Measurements from ENCODE around the gene POLA2.
A peak's percentile ranks its signal among the peaks of the same experiment; 100 is the strongest.

POLA2 gene

GRCh38 chr11:65261591-65262380, at the start of gene POLA2:
Gene POLA2 (plus strand): TSS chr11:65261962. CDS start chr11:65262293, 331 bp downstream.
- Histone ChIP-seq H3K4me1 (ENCODE audit: control insufficient read depth in 5 of 5, insufficient read depth in 5 of 5, low read length in 5 of 5) (peaks cover 8 to 21% (median 17%) of the 10 kb centered on the region in 5 donors), H3K27ac (ENCODE audit: low read depth, low read length) (peak within 1 kb of the TSS; percentile 90), H3K27me3 (ENCODE audit: control insufficient read depth in 5 of 5, insufficient read depth in 4 of 5, low read length in 5 of 5) (no peaks in the 10 kb centered on the region), H3K4me3 (ENCODE audit: low read depth in 1 of 5, low read length in 5 of 5) (peak within 1 kb of the TSS; percentile 70 to 94 (median 88)), H3K9me3 (ENCODE audit: control insufficient read depth in 5 of 5, low read length in 5 of 5) (no peaks in the 10 kb centered on the region), H3K9ac (ENCODE audit: low read length in 5 of 5) (peak within 1 kb of the TSS; percentile 71 to 89 (median 74)), H3K36me3 (ENCODE audit: control insufficient read depth in 5 of 5, insufficient read depth in 5 of 5, low read length in 5 of 5) (peaks cover 0 to 4% (median 0%) of the 10 kb centered on the region in 5 donors)

GRCh38 chr11:65212226-65212801, 49.4 kb upstream of the POLA2 start:
- H3K27ac ChIP-seq (ENCODE audit: low read depth, low read length): no peak overlapping the region
- peaks cover 0 to 47% (median 42%) of the 10 kb centered on the region in 5 donors for H3K36me3 ChIP-seq (ENCODE audit: control insufficient read depth in 5 of 5, insufficient read depth in 5 of 5, low read length in 5 of 5)
- no peaks in the 10 kb centered on the region for H3K27me3 ChIP-seq (ENCODE audit: control insufficient read depth in 5 of 5, insufficient read depth in 4 of 5, low read length in 5 of 5)
- no peaks in the 10 kb centered on the region for H3K9me3 ChIP-seq (ENCODE audit: control insufficient read depth in 5 of 5, low read length in 5 of 5)
- no peak overlapping the region for H3K4me3 ChIP-seq (ENCODE audit: low read depth in 1 of 5, low read length in 5 of 5)
- peaks cover 0 to 3% (median 0%) of the 10 kb centered on the region in 5 donors for H3K4me1 ChIP-seq (ENCODE audit: control insufficient read depth in 5 of 5, insufficient read depth in 5 of 5, low read length in 5 of 5)
- no peak overlapping the region for H3K9ac ChIP-seq (ENCODE audit: low read length in 5 of 5)

GRCh38 chr11:65213322-65214211, 48.2 kb upstream of the POLA2 start:
- Histone ChIP-seq H3K4me3 (ENCODE audit: low read depth in 1 of 5, low read length in 5 of 5) (no peak overlapping the region), H3K27ac (ENCODE audit: low read depth, low read length) (no peak overlapping the region), H3K9me3 (ENCODE audit: control insufficient read depth in 5 of 5, low read length in 5 of 5) (no peaks in the 10 kb centered on the region), H3K4me1 (ENCODE audit: control insufficient read depth in 5 of 5, insufficient read depth in 5 of 5, low read length in 5 of 5) (peaks cover 0 to 3% (median 0%) of the 10 kb centered on the region in 5 donors), H3K27me3 (ENCODE audit: control insufficient read depth in 5 of 5, insufficient read depth in 4 of 5, low read length in 5 of 5) (peaks cover 0 to 6% (median 0%) of the 10 kb centered on the region in 5 donors), H3K36me3 (ENCODE audit: control insufficient read depth in 5 of 5, insufficient read depth in 5 of 5, low read length in 5 of 5) (peaks cover 0 to 36% (median 34%) of the 10 kb centered on the region in 5 donors), H3K9ac (ENCODE audit: low read length in 5 of 5) (no peak overlapping the region)

GRCh38 chr11:65214212-65214845, 47.4 kb upstream of the POLA2 start:
- peaks cover 0 to 3% (median 1%) of the 10 kb centered on the region in 5 donors for H3K4me1 ChIP-seq (ENCODE audit: control insufficient read depth in 5 of 5, insufficient read depth in 5 of 5, low read length in 5 of 5)
- H3K27me3 ChIP-seq (ENCODE audit: control insufficient read depth in 5 of 5, insufficient read depth in 4 of 5, low read length in 5 of 5): peaks cover 0 to 6% (median 0%) of the 10 kb centered on the region in 5 donors
- H3K9ac ChIP-seq (ENCODE audit: low read length in 5 of 5): no peak overlapping the region
- no peak overlapping the region for H3K4me3 ChIP-seq (ENCODE audit: low read depth in 1 of 5, low read length in 5 of 5)
- no peaks in the 10 kb centered on the region for H3K9me3 ChIP-seq (ENCODE audit: control insufficient read depth in 5 of 5, low read length in 5 of 5)
- no peak overlapping the region for H3K27ac ChIP-seq (ENCODE audit: low read depth, low read length)
- peaks cover 0 to 29% (median 26%) of the 10 kb centered on the region in 5 donors for H3K36me3 ChIP-seq (ENCODE audit: control insufficient read depth in 5 of 5, insufficient read depth in 5 of 5, low read length in 5 of 5)

- Histone ChIP-seq H3K9ac (ENCODE audit: low read length in 5 of 5) (no peak overlapping the region), H3K36me3 (ENCODE audit: control insufficient read depth in 5 of 5, insufficient read depth in 5 of 5, low read length in 5 of 5) (peaks cover 0 to 16% (median 14%) of the 10 kb centered on the region in 5 donors), H3K27ac (ENCODE audit: low read depth, low read length) (no peak overlapping the region), H3K4me3 (ENCODE audit: low read depth in 1 of 5, low read length in 5 of 5) (no peak overlapping the region), H3K9me3 (ENCODE audit: control insufficient read depth in 5 of 5, low read length in 5 of 5) (no peaks in the 10 kb centered on the region), H3K27me3 (ENCODE audit: control insufficient read depth in 5 of 5, insufficient read depth in 4 of 5, low read length in 5 of 5) (peaks cover 0 to 6% (median 0%) of the 10 kb centered on the region in 5 donors), H3K4me1 (ENCODE audit: control insufficient read depth in 5 of 5, insufficient read depth in 5 of 5, low read length in 5 of 5) (peaks cover 0 to 8% (median 2%) of the 10 kb centered on the region in 5 donors)
Measured at GRCh38 chr11:65215441-65216076, 46.2 kb upstream of the POLA2 start.

GRCh38 chr11:65216830-65217229, 44.9 kb upstream of the POLA2 start:
- Histone ChIP-seq H3K36me3 (ENCODE audit: control insufficient read depth in 5 of 5, insufficient read depth in 5 of 5, low read length in 5 of 5) (peaks cover 0 to 4% (median 3%) of the 10 kb centered on the region in 5 donors), H3K9ac (ENCODE audit: low read length in 5 of 5) (no peak overlapping the region), H3K4me3 (ENCODE audit: low read depth in 1 of 5, low read length in 5 of 5) (no peak overlapping the region)

GRCh38 chr11:65217441-65218423, 44.0 kb upstream of the POLA2 start:
- Histone ChIP-seq H3K27ac (ENCODE audit: low read depth, low read length) (no peak overlapping the region), H3K36me3 (ENCODE audit: control insufficient read depth in 5 of 5, insufficient read depth in 5 of 5, low read length in 5 of 5) (no peaks in the 10 kb centered on the region), H3K9ac (ENCODE audit: low read length in 5 of 5) (no peak overlapping the region), H3K4me1 (ENCODE audit: control insufficient read depth in 5 of 5, insufficient read depth in 5 of 5, low read length in 5 of 5) (peaks cover 0 to 14% (median 5%) of the 10 kb centered on the region in 5 donors), H3K9me3 (ENCODE audit: control insufficient read depth in 5 of 5, low read length in 5 of 5) (no peaks in the 10 kb centered on the region), H3K4me3 (ENCODE audit: low read depth in 1 of 5, low read length in 5 of 5) (no peak overlapping the region), H3K27me3 (ENCODE audit: control insufficient read depth in 5 of 5, insufficient read depth in 4 of 5, low read length in 5 of 5) (peaks cover 0 to 6% (median 0%) of the 10 kb centered on the region in 5 donors)

More at GRCh38 chr11:65216830-65217229, 44.9 kb upstream of the POLA2 start:
- H3K27me3 ChIP-seq (ENCODE audit: control insufficient read depth in 5 of 5, insufficient read depth in 4 of 5, low read length in 5 of 5): peaks cover 0 to 6% (median 0%) of the 10 kb centered on the region in 5 donors
- H3K27ac ChIP-seq (ENCODE audit: low read depth, low read length): no peak overlapping the region
- no peaks in the 10 kb centered on the region for H3K9me3 ChIP-seq (ENCODE audit: control insufficient read depth in 5 of 5, low read length in 5 of 5)
- H3K4me1 ChIP-seq (ENCODE audit: control insufficient read depth in 5 of 5, insufficient read depth in 5 of 5, low read length in 5 of 5): peaks cover 0 to 8% (median 2%) of the 10 kb centered on the region in 5 donors

- no peak overlapping the region for H3K9ac ChIP-seq (ENCODE audit: low read length in 5 of 5)
- H3K27ac ChIP-seq (ENCODE audit: low read depth, low read length): no peak overlapping the region
- no peaks in the 10 kb centered on the region for H3K36me3 ChIP-seq (ENCODE audit: control insufficient read depth in 5 of 5, insufficient read depth in 5 of 5, low read length in 5 of 5)
- H3K9me3 ChIP-seq (ENCODE audit: control insufficient read depth in 5 of 5, low read length in 5 of 5): no peaks in the 10 kb centered on the region
- H3K4me1 ChIP-seq (ENCODE audit: control insufficient read depth in 5 of 5, insufficient read depth in 5 of 5, low read length in 5 of 5): peaks cover 0 to 13% (median 5%) of the 10 kb centered on the region in 5 donors
- H3K4me3 ChIP-seq (ENCODE audit: low read depth in 1 of 5, low read length in 5 of 5): no peak overlapping the region
- peaks cover 0 to 6% (median 0%) of the 10 kb centered on the region in 5 donors for H3K27me3 ChIP-seq (ENCODE audit: control insufficient read depth in 5 of 5, insufficient read depth in 4 of 5, low read length in 5 of 5)
Measured at GRCh38 chr11:65218446-65218845, 43.3 kb upstream of the POLA2 start.

Measured in subcutaneous abdominal adipose tissue (tissue), 5 donors.